Activated CD8-positive, alpha-beta memory T cell treated with anti-CD3 and anti-CD28 coated beads for 4 hours (primary cell): Measurements from ENCODE around the gene HEATR5B.

Source experiments
- DNase-seq, 2 donors: peaks; one replicate each; pipeline ENCODE4 v3.0.0-alpha.2; 2020; ENCODE audit warnings: low read depth in 2 of 2

The HEATR5B gene

DNA sequence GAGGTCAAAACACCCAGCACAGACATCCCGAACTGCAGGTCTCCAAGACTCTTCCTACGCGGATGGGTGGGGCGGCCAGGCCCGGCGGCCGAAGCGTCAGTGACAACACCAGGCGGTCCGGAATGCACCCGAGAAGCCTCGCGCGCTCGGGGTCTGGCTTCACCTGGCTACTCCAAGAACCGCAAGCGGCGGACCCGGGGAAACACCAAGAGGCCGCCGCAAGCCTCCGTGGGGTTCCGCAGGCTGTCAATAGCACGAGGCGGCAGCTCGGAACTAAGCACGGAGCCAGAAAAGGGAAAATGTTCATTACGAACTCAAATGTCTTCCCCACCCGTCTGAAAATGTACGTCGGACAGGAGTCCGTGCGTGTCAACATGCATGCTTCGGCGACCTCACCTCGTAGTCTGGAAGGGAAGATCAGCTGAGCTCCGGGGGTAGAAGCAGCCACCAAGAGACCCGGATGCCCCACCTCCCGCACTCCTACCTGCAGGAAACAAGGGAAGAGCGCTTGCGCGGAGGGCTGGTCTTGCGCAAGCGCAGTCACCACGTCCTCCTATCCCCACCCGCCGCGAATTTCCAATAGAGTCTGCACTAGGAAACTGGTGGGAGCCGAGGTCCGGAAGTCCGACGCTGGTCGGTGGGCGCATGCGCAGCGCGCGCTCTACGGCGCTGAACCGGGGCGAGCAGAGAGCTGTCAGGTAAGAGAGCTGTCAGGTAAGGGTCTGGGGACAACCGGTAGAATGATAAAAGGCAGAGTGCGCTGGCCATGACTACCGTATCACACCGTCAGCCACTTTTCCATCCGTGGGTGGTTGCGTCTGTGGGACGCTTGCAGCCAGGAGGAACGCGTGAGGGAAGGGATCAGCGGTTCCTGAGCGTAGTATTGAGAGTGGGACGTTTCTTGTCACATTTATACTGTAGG is at the start of gene HEATR5B, which contains the start of gene GPATCH11:
HEATR5B (minus strand) TSS at position 500 of the 922 bp plus-strand sequence. CDS start 958 bp downstream, outside the sequence.
GPATCH11 (plus strand) TSS at position 646 of the 922 bp plus-strand sequence. CDS start 3,864 bp downstream, outside the sequence.
- peak; percentile 81 to 86 for DNase-seq

DNA sequence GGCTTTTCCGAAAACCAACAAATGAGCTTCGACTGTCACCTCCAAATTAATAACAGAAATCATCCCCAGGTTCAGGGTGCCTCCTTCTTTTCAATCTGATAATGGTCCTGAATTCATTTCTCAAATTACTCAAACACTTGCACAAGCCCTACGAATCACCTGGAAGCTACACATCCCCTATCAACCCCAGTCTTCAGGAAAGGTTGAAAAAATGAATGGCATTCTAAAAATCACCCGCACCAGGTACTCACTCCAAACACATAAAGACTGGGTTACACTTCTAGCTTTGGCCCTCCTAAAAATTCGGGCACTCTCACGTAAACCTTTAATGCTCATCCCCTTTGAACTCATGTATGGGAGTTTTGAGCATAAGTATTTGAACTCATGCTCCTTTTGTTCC is 48.7 kb upstream of the HEATR5B start:
- no peak for DNase-seq

DNA sequence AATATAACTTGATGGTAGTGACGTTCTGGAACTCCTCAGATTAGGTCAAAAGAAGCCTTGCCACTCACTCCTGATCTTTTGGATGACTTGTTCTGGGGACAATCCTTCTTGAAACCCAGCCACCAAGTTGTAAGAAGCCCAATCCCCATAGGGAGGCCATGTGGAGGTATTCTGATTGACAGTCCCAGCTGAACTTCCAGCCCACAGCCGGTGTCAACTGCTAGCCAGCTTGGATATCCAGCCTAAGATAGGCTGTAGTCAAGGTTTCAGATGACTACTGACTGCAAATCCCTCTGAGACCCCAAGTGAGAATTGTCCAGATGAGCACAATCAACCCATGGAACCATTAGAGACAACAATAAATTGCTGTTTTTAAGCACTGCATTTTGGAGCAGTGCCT is 41.2 kb upstream of the HEATR5B start:
- DNase-seq, result no peak

DNA sequence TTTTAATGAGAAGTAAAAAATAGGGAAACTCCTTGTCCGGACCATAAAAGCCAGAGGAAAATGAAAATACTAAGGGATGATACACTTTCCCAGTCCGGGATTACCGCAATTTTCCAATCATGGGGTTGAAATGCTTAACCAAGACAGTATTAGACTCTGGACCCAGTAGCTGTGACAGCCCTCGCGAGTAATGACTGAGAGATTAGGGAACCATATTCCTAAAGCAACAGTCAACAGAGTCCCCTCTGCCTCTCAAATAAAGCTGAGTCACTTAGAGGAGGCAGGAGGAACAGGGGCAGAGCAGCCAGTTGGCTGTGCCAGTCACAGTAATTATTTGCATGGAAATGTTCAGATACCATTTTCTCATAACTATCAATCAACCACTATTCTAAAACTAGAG is 35.0 kb upstream of the HEATR5B start:
- no peak for DNase-seq

DNA sequence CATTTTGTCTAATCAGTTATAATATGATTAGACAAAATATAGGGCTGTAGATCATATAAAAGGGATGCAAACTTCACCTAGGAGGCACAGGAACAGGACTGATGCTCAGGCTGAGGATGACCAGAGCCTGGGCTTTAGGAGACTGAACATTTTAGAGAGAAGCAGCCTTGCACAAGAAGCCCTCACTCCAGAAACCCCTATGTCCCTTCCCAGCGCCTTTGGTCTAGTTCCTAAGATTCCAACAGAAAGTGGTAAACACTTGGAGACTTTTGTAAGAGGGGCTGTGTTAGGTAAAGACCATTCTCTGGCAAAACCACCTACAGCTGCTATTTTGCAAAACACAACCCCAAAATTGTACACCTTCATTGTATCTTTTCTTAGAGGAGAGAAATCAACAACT is 33.4 kb upstream of the HEATR5B start:
- DNase-seq, result no peak

DNA sequence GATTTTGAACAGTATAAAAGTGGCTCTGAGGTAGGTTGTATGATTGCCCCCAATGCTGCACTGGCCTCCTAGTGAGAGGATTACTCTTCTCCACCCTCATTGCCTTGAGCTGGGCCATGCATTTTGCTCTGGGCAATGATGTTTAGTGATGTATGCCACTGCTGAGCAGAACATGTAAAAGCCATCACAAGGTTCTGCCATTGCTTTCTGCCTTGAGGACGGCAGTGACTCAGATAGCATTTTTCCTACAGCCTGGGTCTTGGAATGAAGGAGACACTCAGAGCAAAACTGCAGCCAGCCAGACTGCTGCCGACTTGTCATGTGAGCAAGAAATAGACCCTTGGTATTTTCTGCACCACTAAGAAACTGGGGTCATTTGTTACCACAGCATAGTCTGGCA is 27.8 kb upstream of the HEATR5B start:
- DNase-seq, result no peak

DNA sequence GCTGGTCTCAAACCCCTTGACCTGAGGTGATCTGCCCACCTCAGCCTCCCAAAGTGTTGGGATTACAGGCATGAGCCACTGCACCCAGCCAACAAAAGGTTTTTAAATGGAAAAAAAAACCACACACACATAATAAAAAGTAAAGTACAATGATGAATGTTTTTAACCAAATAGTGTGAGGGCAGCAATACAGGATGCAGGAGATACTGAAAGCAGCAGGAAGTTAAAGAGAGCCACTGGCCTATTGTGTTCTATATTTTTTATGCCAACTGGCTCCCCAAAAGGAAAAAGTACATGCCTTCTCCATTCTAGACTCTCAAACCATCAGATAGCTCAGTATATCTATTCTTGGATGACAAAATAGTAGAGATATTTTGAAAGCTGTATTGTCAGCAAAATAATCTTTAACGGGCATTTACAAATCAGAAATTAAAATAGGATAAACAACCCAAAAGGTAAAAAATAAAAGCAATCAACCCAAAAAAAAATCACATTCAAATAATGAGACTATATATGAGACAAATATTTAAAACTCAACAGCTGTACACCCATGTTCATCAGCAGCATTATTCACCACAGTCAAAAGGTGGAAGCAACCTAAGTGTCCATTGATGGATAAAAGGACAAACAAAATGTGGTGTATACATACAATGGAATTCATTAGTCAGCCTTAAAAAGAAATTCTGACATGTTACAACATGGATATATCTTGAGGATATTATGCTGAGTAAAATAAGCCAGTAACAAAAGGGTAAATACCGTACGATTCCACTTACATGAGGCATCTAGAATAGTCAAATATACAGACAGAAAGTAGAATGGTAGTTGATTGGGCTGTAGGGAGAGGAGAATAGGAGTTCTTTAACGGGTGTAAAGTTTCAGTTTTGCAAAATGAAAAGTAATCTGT is 26.4 kb upstream of the HEATR5B start:
- DNase-seq, result no peak

DNA sequence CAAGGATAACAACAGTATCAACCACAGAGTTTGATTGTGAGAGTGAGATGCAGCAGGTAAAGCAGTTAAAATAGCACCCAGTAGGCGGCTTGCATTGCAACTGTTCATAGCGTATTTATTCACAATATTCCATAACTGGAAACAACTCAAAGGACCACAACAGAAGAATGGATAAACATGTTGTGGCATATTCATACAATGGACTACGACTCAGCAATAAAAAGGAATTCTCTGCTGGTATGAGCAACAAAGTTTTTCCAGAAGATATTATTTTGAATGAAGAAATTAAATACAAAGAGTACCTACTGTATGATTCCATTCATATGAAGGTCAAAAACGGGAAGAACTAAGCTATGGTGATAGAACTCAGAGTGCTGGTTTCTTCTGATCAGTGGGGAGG is 25.4 kb upstream of the HEATR5B start:
- no peak for DNase-seq

DNA sequence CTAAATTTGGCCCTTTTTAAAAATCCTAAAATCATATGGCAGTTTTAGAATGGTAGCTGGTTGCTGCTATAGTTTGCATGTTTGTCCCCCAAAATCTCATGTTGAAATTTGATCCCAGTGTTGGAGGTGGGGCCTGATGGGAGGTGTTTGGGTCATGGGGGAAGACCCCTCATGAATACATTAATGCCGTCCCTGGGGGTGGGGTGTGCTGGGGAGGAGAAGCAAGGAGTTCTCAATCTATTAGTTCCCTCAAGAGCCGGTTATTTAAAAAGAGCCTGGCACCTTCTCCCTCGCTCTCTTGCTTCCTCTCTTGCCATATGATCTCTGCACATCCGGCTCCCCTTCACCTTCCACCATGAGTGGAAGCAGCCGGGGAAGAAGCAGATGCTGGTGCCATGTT is 21.0 kb upstream of the HEATR5B start:
- no peak for DNase-seq

DNA sequence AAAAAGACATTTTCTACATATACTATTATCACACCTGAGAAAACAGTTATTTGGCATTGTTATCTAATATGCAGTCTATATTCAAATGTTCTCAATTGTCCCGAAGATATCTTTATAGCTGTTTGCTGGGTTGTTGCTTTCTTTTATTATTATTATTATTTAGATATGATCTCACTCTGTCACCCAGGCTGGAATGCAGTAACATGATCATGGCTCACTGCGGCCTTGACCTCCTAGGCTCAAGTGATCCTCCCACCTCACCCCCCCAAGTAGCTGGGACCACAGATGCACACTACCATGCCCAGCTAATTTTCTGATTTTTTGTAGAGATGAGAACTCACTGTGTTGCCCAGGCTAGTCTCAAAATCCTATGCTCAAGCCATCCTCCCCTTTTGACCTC is 20.0 kb upstream of the HEATR5B start:
- DNase-seq, result no peak

DNA sequence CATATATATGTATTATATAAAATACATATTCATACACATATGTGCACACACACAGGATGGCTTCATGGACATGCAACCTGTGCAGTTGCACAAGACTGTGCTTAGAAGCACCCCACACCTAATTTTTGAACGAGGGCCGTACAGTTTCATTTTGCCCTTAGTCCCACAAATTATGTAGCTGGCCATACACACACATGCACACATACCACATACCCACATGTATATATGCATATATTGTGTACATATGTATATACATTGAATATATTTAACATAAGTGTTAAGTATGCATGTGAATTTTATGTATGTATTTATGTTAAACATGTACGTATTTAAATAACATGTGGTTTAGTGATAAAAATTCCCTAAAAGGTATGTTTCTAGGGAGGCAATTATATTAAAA is 18.4 kb upstream of the HEATR5B start:
- DNase-seq, result no peak

DNA sequence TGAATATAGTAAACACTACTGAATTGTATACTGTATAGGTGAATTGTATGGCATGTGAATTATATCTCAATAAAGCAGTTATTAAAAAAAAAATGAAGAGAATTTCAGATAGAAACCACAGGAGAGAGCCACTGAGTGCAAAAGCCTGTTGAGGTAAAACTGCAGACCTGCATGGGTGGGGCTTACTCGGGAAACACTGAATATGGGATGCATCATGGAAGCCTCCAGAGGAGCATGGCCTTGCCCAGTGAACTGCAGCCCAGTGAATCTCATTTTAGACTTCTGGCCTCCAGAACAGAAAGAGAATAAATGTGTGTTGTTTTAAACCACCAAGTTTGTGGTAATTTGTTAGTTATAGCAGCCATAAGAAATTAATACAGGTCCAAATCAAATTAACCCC is 15.9 kb upstream of the HEATR5B start:
- DNase-seq, result no peak

DNA sequence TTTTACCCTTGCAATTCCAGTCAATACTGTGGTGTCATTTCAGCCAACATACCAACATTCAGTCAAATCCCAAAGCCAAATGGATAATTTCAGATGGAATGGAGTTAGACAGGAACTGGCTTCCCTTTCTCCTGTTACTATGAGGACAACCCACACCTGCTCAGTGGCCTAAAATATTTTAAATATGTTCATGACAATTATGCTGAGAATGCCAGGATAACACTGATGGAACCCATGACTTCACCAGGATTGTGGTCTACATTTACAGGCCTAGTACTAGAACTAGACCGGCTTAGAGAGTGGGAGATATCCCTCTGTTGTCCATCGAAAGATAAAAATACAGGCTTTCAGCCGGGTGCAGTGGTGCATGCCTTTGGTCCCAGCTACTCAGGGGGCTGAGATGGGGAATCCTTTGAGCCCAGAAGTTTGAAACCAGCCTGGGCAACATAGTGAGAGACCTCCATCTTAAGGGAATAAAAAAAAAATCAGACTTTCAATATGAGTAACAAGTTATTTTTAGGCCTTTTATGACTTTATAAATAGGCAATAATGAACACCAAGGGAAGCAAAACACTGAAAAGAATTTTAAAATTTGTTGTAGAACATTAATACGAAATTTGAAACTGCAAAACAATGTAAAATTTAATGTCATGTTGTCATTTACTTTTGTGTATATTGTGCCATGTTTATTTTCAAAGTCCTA is 14.4 kb upstream of the HEATR5B start:
- no peak for DNase-seq

DNA sequence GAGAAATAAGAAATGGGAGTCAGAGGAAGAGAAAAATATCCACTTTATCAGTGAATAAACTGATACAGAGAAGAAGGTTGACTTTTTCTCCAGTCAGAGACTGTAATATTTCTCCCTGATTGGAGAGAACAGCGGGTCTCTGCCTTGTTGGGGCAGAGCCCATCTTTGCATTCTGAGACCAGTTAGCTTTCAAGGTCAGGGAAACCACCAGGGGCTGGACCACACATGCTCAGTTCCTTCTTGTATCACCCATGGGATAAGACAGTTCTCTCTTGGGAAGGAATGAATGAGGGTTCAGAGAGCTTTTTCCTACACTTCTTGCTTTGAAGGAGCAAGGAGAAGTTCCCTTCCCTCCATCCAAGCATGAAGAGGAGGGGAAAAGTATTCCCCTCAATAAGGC is 12.4 kb upstream of the HEATR5B start:
- no peak for DNase-seq

DNA sequence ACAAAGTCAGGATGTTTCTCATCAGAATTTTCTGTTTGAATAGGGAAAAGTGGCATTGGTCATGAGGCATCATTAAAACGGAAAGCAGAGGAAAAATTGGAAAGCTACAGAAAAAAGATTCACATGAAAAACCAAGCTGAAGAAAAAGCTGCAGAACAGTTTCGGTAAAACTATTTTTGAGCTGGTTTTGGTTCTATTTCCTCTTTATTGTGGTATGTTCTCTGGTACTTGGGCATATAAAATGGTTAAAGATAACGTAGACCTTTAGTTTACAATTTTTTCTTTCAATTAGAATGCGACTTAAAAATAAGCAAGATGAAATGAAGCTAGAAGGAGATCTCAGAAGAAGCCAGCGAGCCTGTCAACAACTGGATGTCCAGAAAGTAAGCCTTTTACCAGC is 7.7 kb upstream of the HEATR5B start:
- DNase-seq, result no peak

DNA sequence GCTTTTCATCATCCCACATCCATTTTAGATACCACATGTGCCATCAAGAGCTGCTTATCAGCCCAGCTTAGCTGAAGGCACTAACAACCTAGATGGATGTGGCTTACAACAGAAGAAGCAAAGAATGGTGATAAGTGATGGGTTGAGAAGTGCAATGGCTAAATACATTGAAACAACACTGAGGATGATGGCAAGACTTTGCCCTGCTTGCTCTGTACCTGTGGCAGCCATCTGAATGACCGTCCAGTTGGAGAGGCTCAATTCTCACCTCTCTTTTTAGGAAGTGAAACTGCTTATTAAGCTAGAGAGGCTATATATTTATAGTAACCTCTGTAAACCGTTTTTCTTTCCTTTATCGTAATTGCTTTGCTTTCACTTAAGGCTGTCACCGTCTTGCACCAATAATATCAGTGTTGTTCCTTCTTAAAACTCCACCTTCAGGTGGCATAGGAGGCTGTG is 5.9 kb upstream of the HEATR5B start:
- no peak for DNase-seq

DNA sequence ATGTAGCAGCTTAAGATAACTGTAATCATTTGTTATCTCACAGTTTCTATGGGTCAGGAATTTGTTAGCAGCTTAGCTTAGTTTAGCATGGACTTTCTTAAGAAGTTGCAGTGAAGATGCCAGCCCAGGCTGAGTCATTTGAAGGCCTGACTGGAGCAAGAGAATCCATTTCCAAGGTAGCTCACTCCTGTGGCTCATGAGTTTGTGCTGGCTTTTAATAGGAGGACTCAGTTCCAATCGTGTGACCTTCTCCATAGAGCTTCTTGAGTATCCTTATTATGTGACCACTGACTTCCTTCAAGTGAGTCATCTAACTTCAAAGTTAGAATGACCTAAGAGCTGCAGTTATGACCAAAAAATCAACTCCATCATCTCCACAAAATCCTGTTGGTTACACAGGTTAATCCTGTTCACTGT is 1.6 kb upstream of the HEATR5B start:
- no peak for DNase-seq

DNA sequence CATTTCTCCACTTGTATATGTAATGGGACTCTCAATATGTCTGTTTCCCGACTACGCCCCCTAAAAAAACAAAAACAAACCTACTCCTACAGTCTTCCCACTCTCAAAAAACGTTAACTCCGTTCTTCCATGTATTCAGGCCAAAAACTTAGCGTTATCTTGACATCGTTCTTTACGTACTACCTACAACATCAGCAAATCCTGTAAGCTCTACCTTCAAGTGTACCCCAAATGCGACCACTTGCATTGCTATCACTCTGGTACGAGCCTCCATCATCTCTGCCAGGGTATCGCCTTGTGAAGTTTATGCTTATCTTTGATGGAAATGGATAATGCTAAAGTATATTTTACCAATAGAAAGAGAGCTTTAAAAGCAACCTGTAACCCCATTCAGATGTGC is 625 bp upstream of the HEATR5B start:
- no peak for DNase-seq

DNA sequence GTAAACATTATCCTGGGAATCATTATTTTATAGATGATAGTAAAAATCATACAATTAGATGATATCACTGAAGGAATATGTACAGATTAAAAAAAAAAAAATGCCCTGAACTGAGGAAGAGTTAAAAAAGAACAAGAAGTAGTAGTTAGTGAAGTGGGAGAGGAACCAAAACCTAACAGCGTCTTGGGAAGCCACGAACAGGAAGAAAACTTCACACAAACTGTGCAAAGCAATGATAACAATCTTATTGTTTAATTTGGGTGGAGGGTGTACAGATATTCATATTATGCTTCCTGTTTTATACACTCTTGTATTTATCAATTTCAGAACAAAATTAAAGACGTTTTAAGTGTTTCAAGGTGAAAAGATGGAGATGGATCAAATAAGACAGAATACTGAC is 3.5 kb downstream of the HEATR5B start:
- DNase-seq, result no peak

DNA sequence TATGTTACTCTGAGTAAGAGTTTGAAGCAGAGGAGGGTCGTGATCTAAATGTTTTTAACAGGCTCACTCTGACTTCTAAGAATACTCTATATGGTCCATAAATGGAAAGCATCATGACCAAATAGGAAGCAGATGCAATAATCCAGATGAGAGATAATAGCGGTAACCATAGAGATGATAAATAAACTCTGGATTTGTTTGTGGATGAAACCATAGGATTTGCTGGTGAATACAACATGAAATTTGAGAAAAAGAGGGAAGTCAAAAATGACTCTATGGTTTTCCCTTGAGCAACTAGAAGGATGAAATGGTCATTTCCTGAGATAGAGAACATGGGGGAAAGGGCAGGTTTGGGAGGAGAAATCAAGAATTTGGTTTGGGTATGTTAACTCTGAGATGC is 3.9 kb downstream of the HEATR5B start:
- no peak for DNase-seq

DNA sequence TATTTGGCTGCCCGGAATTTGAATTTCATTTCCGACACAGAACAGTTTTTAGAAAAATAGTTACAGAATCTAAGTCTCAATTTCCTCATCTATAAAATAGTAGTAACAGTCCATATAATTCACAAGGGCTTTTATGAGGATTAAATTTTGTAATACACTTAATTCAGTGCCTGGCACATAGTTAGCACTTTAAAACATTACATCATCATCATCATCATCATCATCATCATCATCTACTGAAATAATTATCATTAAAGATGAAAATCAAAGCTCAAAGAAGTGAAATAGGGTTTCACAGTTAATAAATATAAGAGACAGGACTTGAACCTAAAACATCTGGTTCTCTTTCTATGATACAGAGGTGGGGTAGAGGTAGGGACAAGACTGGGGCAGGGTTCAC is 13.2 kb downstream of the HEATR5B start:
- DNase-seq, result no peak

DNA sequence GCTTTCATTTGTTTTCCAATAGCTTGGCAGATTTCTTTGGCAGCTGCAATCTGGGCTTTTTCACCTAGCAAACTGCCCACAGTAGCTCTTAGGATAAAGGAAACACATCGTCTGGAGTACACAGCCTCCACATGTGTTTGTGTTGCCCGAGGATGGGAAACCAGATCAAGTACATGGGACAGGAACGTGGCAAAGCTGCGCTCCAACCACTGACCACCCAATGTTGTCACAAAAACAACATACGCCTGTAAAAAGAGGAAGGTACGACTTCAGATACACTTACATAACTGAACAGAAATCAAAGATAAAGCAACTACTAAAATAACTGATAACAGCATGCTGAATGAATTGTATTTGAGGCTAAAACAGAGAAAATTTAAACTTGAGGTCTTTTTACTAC is 15.5 kb downstream of the HEATR5B start:
- DNase-seq, result no peak
